ENCODE measurements around the gene S100B.

Gene S100B

GRCh38 chr21:46570119-46570518 is 34.8 kb downstream of the S100B start:
- Histone ChIP-seq H3K4me3 (ENCODE audit: severe bottlenecking) (no peak overlapping the region), H3K27me3 (ENCODE audit: insufficient read depth, poor library complexity, severe bottlenecking) (no peaks in the 10 kb centered on the region), H3K9me3 (ENCODE audit: severe bottlenecking) (no peaks in the 10 kb centered on the region), H3K27ac (ENCODE audit: poor library complexity, severe bottlenecking) (no peak overlapping the region), H3K36me3 (ENCODE audit: low read depth) (peaks cover 52% of the 10 kb centered on the region), H3K4me1 (ENCODE audit: insufficient read depth, poor library complexity, severe bottlenecking) (no peaks in the 10 kb centered on the region)
- TF ChIP-seq, protein P1, sequence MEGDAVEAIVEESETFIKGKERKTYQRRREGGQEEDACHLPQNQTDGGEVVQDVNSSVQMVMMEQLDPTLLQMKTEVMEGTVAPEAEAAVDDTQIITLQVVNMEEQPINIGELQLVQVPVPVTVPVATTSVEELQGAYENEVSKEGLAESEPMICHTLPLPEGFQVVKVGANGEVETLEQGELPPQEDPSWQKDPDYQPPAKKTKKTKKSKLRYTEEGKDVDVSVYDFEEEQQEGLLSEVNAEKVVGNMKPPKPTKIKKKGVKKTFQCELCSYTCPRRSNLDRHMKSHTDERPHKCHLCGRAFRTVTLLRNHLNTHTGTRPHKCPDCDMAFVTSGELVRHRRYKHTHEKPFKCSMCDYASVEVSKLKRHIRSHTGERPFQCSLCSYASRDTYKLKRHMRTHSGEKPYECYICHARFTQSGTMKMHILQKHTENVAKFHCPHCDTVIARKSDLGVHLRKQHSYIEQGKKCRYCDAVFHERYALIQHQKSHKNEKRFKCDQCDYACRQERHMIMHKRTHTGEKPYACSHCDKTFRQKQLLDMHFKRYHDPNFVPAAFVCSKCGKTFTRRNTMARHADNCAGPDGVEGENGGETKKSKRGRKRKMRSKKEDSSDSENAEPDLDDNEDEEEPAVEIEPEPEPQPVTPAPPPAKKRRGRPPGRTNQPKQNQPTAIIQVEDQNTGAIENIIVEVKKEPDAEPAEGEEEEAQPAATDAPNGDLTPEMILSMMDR (IDR thresholded peaks at IDR 0.05; ENCODE audit: poor library complexity, severe bottlenecking), result no peak
- no peak for DNase-seq (ENCODE audit: low spot score)
- no peak for ATAC-seq (ENCODE audit: low read depth)

DNA sequence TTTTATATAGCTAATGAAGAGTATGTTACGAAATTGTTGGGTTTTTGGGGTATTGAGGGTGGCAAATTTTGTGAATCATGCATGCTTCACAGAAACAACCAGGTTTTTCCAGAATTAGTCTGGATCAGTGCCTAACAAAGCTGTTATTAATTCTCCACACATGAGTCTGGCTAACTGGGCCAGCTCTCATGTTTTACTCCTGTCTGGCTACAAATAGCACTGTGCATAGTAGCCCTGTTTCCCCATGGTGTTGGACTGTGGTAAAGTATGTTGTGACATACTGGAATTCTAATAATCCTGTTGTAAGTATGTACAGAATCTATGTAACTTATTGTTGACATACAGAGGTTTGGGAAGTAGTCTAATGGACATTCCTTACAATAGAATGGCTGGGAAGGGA is 35.8 kb downstream of the S100B start:
- TF ChIP-seq, protein P1 (IDR thresholded peaks at IDR 0.05; ENCODE audit: poor library complexity, severe bottlenecking), result no peak
- H3K27ac ChIP-seq (ENCODE audit: poor library complexity, severe bottlenecking), result no peak overlapping the region

DNA sequence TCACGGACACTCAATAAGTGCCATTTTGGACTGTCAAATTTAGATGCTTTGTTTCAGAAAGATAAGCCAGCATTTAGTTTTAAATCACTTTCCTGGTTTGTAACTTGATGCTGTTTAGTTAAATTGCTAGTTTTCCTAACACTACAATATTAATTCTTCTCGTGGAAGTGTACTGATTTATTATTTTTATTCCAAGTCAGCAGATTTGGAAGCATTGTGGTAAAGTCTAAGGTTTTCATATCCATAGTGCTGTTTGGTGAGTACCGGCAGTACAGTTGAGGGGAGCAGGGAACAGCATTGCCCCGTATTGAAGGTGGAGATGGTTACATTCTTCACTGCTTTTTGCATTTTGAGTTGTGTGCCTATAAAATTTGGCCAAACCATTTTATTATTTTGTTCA is 36.3 kb downstream of the S100B start:
- Histone ChIP-seq H3K4me1 (ENCODE audit: insufficient read depth, poor library complexity, severe bottlenecking) (no peaks in the 10 kb centered on the region), H3K27ac (ENCODE audit: poor library complexity, severe bottlenecking) (no peak overlapping the region), H3K27me3 (ENCODE audit: insufficient read depth, poor library complexity, severe bottlenecking) (no peaks in the 10 kb centered on the region), H3K4me3 (ENCODE audit: severe bottlenecking) (no peak overlapping the region), H3K36me3 (ENCODE audit: low read depth) (peaks cover 62% of the 10 kb centered on the region), H3K9me3 (ENCODE audit: severe bottlenecking) (no peaks in the 10 kb centered on the region)
- DNase-seq (ENCODE audit: low spot score), result no peak
- TF ChIP-seq, protein P1 (IDR thresholded peaks at IDR 0.05; ENCODE audit: poor library complexity, severe bottlenecking), result no peak
- no peak for ATAC-seq (ENCODE audit: low read depth)

More for the DNA sequence above, 35.8 kb downstream of the S100B start:
- no peak for DNase-seq (ENCODE audit: low spot score)
- no peak for ATAC-seq (ENCODE audit: low read depth)
- no peaks in the 10 kb centered on the region for H3K9me3 ChIP-seq (ENCODE audit: severe bottlenecking)
- no peaks in the 10 kb centered on the region for H3K27me3 ChIP-seq (ENCODE audit: insufficient read depth, poor library complexity, severe bottlenecking)
- peaks cover 57% of the 10 kb centered on the region for H3K36me3 ChIP-seq (ENCODE audit: low read depth)
- H3K4me3 ChIP-seq (ENCODE audit: severe bottlenecking), result no peak overlapping the region
- no peaks in the 10 kb centered on the region for H3K4me1 ChIP-seq (ENCODE audit: insufficient read depth, poor library complexity, severe bottlenecking)

DNA sequence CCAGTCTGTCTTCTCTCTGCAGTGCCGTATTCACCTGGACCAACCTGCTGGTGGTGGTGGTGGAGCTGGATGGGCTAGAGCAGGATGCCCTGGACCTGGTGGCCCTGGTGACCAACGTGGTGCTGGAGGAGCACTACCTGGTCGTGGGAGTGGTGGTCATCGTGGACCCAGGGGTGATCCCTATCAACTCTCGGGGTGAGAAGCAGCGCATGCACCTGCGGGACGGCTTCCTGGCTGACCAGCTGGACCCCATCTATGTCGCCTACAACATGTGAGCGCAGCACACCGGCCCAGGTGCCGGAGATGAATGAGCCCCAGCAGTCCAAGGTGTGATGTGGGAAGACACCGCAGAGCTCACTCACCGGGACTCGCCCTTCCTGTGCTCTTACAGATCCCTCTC is 37.5 kb downstream of the S100B start:
- TF ChIP-seq, protein P1 (IDR thresholded peaks at IDR 0.05; ENCODE audit: poor library complexity, severe bottlenecking), result no peak
- ATAC-seq (ENCODE audit: low read depth) (no peak), DNase-seq (ENCODE audit: low spot score) (no peak)
- no peak overlapping the region for H3K4me3 ChIP-seq (ENCODE audit: severe bottlenecking)
- H3K36me3 ChIP-seq (ENCODE audit: low read depth), result peaks cover 65% of the 10 kb centered on the region
- H3K27ac ChIP-seq (ENCODE audit: poor library complexity, severe bottlenecking), result no peak overlapping the region
- H3K9me3 ChIP-seq (ENCODE audit: severe bottlenecking), result no peaks in the 10 kb centered on the region
- no peaks in the 10 kb centered on the region for H3K4me1 ChIP-seq (ENCODE audit: insufficient read depth, poor library complexity, severe bottlenecking)
- no peaks in the 10 kb centered on the region for H3K27me3 ChIP-seq (ENCODE audit: insufficient read depth, poor library complexity, severe bottlenecking)

DNA sequence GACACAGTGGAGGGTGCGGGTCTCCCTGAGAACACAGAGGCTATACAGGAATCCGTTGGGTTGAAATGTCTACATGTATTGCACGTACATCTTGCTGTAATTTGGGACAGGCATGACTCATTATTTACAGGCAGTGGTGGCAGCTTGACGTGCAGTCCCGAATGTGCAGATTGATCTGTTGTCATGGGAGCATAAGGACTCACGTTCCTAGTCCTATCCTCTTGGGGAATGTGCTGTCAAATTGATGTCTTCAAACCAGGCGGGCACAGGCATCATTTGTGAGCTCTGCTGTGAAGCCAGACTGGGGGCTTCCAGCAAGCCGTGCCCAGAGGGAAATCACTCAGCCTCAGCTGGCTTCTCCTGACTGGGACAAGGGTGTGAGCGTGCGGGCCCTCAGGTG is 40.5 kb downstream of the S100B start:
- Histone ChIP-seq H3K9me3 (ENCODE audit: severe bottlenecking) (no peaks in the 10 kb centered on the region), H3K4me1 (ENCODE audit: insufficient read depth, poor library complexity, severe bottlenecking) (no peaks in the 10 kb centered on the region), H3K27ac (ENCODE audit: poor library complexity, severe bottlenecking) (no peak overlapping the region), H3K27me3 (ENCODE audit: insufficient read depth, poor library complexity, severe bottlenecking) (no peaks in the 10 kb centered on the region), H3K36me3 (ENCODE audit: low read depth) (peaks cover 58% of the 10 kb centered on the region), H3K4me3 (ENCODE audit: severe bottlenecking) (no peak overlapping the region)
- no peak for DNase-seq (ENCODE audit: low spot score)
- TF ChIP-seq, protein P1 (IDR thresholded peaks at IDR 0.05; ENCODE audit: poor library complexity, severe bottlenecking), result no peak
- no peak for ATAC-seq (ENCODE audit: low read depth)
